Naive thymus-derived CD4-positive, alpha-beta T cell (primary cell): ENCODE data around the gene BRD3. TPM values are rescaled to one million over a fixed set of nuclear protein-coding genes. Genes with fewer than 3 reads are reported as not detected.
A peak's percentile ranks its signal among the peaks of the same experiment; 100 is the strongest.

ENCODE experiments used
- ATAC-seq: fragments of 150-1000 bp; cut with Tn5 transposase; 2 replicates; pipeline ENCODE4 v1.10.0; 2021; ENCODE audit warnings: mild to moderate bottlenecking, moderate library complexity
- CTCF ChIA-PET: fragments of 350-600 bp; sonication (Branson Sonifier 250); formaldehyde crosslinking; loops from one replicate; lab custom pipeline; 2021; ENCODE audit warnings: antibody characterized with exemption; lab: Charles Lee
- POLR2A ChIA-PET: fragments of 350-600 bp; sonication (Branson Sonifier 250); formaldehyde crosslinking; loops from one replicate; lab custom pipeline; 2021; ENCODE audit warnings: antibody characterized with exemption, inconsistent platforms; lab: Charles Lee
- DNase-seq, 9 donors: peaks; one replicate each; pipeline versions ENCODE4 v3.0.0 to v3.0.0-alpha.2; 2020 to 2022; ENCODE audit warnings: mixed read lengths in 1 of 9
- H3K27ac ChIP-seq: one replicate; pipeline ENCODE4 v1.7.0; 2013; ENCODE audit warnings: mild to moderate bottlenecking, low read depth, low read length, moderate library complexity
- H3K27me3 ChIP-seq, 2 donors: one replicate each; pipeline ENCODE4 v1.7.0; 2013; ENCODE audit warnings: low read length in 2 of 2, mild to moderate bottlenecking in 2 of 2, moderate library complexity in 2 of 2; ENCODE audit not compliant: control insufficient read depth in 2 of 2, insufficient read depth in 2 of 2
- H3K36me3 ChIP-seq, 3 experiments: 1 replicate in 2 of 3; 2 replicates in 1 of 3; pipeline ENCODE4 v1.7.0; 2013; ENCODE audit warnings: low read length in 3 of 3, mild to moderate bottlenecking in 3 of 3, moderate library complexity in 1 of 3; ENCODE audit not compliant: insufficient read depth in 3 of 3, control insufficient read depth in 2 of 3
- H3K4me1 ChIP-seq, 2 donors: one replicate each; pipeline ENCODE4 v1.7.0; 2013; ENCODE audit warnings: low read length in 2 of 2, mild to moderate bottlenecking in 2 of 2, moderate library complexity in 1 of 2; ENCODE audit not compliant: control insufficient read depth in 2 of 2, insufficient read depth in 2 of 2
- H3K4me3 ChIP-seq: 2 replicates; pipeline ENCODE4 v1.7.0; 2013; ENCODE audit warnings: mild to moderate bottlenecking, low read length
- H3K9me3 ChIP-seq, 3 experiments: 1 replicate in 2 of 3; 2 replicates in 1 of 3; pipeline ENCODE4 v1.7.0; 2013; ENCODE audit warnings: low read length in 3 of 3; ENCODE audit not compliant: control insufficient read depth in 2 of 3
- H3K27ac Mint-ChIP-seq, 9 donors: one replicate each; pipeline ENCODE4 v1.8.0; 2020 to 2022; ENCODE audit warnings: mixed read lengths in 9 of 9, mild to moderate bottlenecking in 8 of 9, moderate library complexity in 5 of 9, inconsistent platforms in 2 of 9
- H3K27me3 Mint-ChIP-seq, 5 donors: one replicate each; pipeline ENCODE4 v1.8.0; 2021 to 2022; ENCODE audit warnings: mixed read lengths in 5 of 5, mild to moderate bottlenecking in 1 of 5
- H3K36me3 Mint-ChIP-seq, 5 donors: one replicate each; pipeline ENCODE4 v1.8.0; 2020 to 2022; ENCODE audit warnings: mixed read lengths in 5 of 5, mild to moderate bottlenecking in 3 of 5, inconsistent platforms in 1 of 5
- H3K4me1 Mint-ChIP-seq, 7 donors: one replicate each; pipeline ENCODE4 v1.8.0; 2020 to 2022; ENCODE audit warnings: mixed read lengths in 7 of 7, mild to moderate bottlenecking in 3 of 7, inconsistent platforms in 1 of 7
- H3K4me3 Mint-ChIP-seq, 10 donors: one replicate each; pipeline ENCODE4 v1.8.0; 2020 to 2022; ENCODE audit warnings: mild to moderate bottlenecking in 10 of 10, mixed read lengths in 10 of 10, moderate library complexity in 6 of 10, inconsistent platforms in 2 of 10
- H3K9me3 Mint-ChIP-seq, 11 donors: one replicate each; pipeline ENCODE4 v1.8.0; 2020 to 2022; ENCODE audit warnings: mixed read lengths in 11 of 11, mild to moderate bottlenecking in 4 of 11, inconsistent platforms in 1 of 11, moderate library complexity in 1 of 11
- intact Hi-C, 2 donors: fragments of 100-400 bp; cut with micrococcal nuclease; formaldehyde crosslinking; loops; one replicate each; pipeline ENCODE4 v1.15.1; 2023
- polyA plus RNA-seq, 2 donors: library from polyadenylated mRNA; unstranded; fragments of 300-500 nt; fragmentation: Illumina TruSeq; gene quantifications; one replicate each; pipeline ENCODE4 v1.2.3, GENCODE V29; 2021
- total RNA-seq, 6 experiments: library from RNA in 5 of 6; stranded (reverse) in 5 of 6; gene quantifications; 1 replicate in 5 of 6; 2 replicates in 1 of 6; pipeline ENCODE4 v1.2.3 and lab custom pipeline; 2021 to 2026

BRD3 gene
- total and polyA plus RNA-seq, 7 experiments from 2014 or later = 12.4 to 49.7 (median 36.4) TPM

DNA sequence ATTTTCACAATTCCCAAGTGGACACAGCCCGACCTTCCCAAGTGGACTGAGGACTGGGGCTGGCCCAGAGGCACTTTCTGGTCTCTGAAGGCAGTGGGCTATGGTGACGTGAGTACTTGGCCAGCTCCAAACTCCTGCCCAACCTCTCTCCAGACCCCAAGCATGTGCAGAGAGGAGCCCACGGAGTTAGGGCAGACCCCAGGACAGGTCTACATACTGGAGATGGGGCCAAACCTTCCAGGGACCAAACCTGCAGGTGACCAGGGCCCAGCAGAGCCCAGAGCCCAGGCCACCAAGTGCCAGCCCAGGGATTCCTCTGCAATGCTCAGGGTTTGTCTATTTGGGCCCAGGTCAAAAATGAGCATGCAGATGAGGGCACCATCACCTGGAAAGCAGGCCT, 15.3 kb downstream of the BRD3 start:
- H3K4me1 Mint-ChIP-seq = peaks cover 0 to 15% (median 8%) of the 10 kb centered on the region in 7 donors
- H3K9me3 Mint-ChIP-seq = no peaks in the 10 kb centered on the region
- POLR2A ChIA-PET = no interaction called here
- Histone ChIP-seq H3K4me3 (no peak overlapping the region), H3K27ac (no peak overlapping the region), H3K27me3 (no peaks in the 10 kb centered on the region), H3K36me3 (peaks cover 0 to 73% (median 11%) of the 10 kb centered on the region in 3 experiments), H3K4me1 (no peaks in the 10 kb centered on the region), H3K9me3 (no peaks in the 10 kb centered on the region)
- H3K27me3 Mint-ChIP-seq = no peaks in the 10 kb centered on the region
- DNase-seq (no peak), ATAC-seq (no peak)
- H3K36me3 Mint-ChIP-seq = peaks cover 0 to 26% (median 3%) of the 10 kb centered on the region in 5 donors
- CTCF ChIA-PET = no interaction called here
- no peak overlapping the region for H3K27ac Mint-ChIP-seq
- intact Hi-C loops = no loop called here
- no peak overlapping the region for H3K4me3 Mint-ChIP-seq

DNA sequence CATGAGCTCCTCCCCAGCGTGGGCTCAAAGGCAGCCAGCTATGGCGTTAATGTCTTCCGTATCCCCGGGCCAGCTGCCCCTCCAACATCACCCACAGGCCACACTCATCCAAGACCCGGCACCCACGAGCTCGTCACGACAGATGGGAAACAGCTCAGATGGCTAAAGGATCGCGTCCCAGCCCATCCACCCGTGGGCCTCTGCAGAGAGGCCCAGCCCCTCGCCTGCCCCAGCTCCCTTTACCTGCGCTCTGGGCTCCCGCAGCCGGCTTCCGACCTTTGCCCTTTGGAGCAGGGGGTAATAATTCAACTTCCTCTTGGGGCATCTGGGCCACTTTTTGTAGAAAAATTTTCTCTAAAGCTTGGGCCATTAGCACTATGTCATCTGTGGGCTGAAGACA, 16.5 kb downstream of the BRD3 start:
- Mint-ChIP-seq H3K36me3 (peaks cover 0 to 26% (median 3%) of the 10 kb centered on the region in 5 donors), H3K4me3 (no peak overlapping the region), H3K9me3 (no peaks in the 10 kb centered on the region), H3K4me1 (peaks cover 0 to 6% (median 0%) of the 10 kb centered on the region in 7 donors), H3K27me3 (no peaks in the 10 kb centered on the region), H3K27ac (no peak overlapping the region)
- no peaks in the 10 kb centered on the region for H3K4me1 ChIP-seq
- ATAC-seq (no peak), DNase-seq (no peak)
- no peak overlapping the region for H3K4me3 ChIP-seq
- no peaks in the 10 kb centered on the region for H3K27me3 ChIP-seq
- intact Hi-C loops = no loop called here
- ChIA-PET POLR2A (interaction anchor here (1.7 kb wide), 1 partner anchor 16 kb away, joined by 3 read pairs; no protein-coding TSS in a partner anchor), CTCF (no interaction called here)
- no peaks in the 10 kb centered on the region for H3K9me3 ChIP-seq
- H3K36me3 ChIP-seq = peaks cover 0 to 79% (median 11%) of the 10 kb centered on the region in 3 experiments
- no peak overlapping the region for H3K27ac ChIP-seq

DNA sequence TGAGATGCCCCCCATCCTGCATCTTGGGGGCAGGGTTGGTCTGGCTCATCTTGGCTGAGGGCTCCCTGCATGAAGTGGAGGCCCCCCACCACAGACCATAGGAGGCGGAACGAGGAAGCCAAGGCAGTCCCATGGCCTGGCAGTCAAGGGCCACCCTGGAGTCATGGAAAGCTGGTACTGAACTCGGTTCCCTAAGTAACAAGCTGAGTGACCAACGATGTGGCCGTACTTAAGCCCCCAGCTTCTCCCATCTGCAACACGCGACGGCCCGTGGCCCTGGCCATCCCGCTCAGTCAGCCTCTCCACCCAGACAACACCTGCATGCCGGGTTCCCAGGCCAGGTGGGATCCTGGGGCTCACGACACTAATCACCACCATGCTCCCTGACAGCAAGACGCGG, 17.1 kb downstream of the BRD3 start:
- Mint-ChIP-seq H3K4me3 (no peak overlapping the region), H3K4me1 (peaks cover 0 to 2% (median 0%) of the 10 kb centered on the region in 7 donors), H3K27me3 (no peaks in the 10 kb centered on the region), H3K9me3 (no peaks in the 10 kb centered on the region), H3K27ac (peak overlapping the region in 2 of 9 donors; percentile 25 to 28), H3K36me3 (peaks cover 0 to 26% (median 3%) of the 10 kb centered on the region in 5 donors)
- H3K36me3 ChIP-seq = peaks cover 0 to 85% (median 11%) of the 10 kb centered on the region in 3 experiments
- no peaks in the 10 kb centered on the region for H3K9me3 ChIP-seq
- DNase-seq (no peak), ATAC-seq (no peak)
- intact Hi-C loops = no loop called here
- no peak overlapping the region for H3K27ac ChIP-seq
- ChIA-PET CTCF (no interaction called here), POLR2A (interaction anchor here (1.7 kb wide), 1 partner anchor 16 kb away, joined by 3 read pairs; no protein-coding TSS in a partner anchor)
- no peak overlapping the region for H3K4me3 ChIP-seq
- no peaks in the 10 kb centered on the region for H3K4me1 ChIP-seq
- H3K27me3 ChIP-seq = no peaks in the 10 kb centered on the region

DNA sequence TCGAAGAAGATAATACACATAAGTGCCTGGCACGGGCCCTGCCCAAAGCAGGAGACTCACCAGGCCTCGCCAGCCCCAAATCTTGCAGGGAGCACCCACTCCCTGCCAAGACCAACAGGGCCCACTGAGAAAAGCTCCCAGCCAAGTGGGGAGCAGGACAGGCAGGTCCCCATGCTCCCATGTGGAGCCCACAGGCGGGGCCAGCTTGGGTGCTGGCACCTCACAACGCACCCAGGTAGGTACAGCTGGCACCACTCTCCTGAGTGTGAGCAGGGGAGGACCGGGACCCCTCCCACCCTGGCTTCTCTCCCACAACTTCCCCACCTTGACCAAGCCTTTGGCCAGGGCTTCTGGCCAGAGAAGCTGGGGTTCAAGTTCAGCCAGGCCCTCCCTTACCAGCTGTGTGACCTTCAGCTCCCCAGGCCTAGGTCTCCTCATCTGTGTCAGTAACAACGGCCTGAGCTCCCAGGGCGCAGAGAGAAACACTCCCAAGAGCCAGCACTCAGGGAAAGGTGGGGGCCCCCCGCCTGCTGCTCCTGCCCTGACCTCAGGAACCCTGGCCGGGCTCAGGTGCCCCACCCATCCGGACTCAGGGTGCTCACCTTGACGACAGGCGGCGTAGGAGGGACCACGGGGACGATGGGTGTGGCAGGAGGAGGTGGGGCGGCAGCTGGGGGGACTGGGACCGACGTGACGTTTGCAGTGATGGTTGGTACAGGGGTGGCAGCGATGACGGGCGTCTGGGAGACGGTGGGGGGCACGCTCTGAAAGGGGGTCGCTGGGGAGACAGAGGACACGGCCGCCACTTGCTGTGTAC, 17.8 kb downstream of the BRD3 start:
- Histone ChIP-seq H3K4me3 (no peak overlapping the region), H3K9me3 (no peaks in the 10 kb centered on the region), H3K4me1 (no peaks in the 10 kb centered on the region), H3K36me3 (peaks cover 0 to 92% (median 11%) of the 10 kb centered on the region in 3 experiments), H3K27ac (no peak overlapping the region), H3K27me3 (no peaks in the 10 kb centered on the region)
- H3K4me1 Mint-ChIP-seq = peaks cover 0 to 1% (median 0%) of the 10 kb centered on the region in 7 donors
- intact Hi-C loops = no loop called here
- no peak for ATAC-seq
- no peak overlapping the region for H3K27ac Mint-ChIP-seq
- peaks cover 0 to 26% (median 3%) of the 10 kb centered on the region in 5 donors for H3K36me3 Mint-ChIP-seq
- ChIA-PET POLR2A (interaction anchor here (1.7 kb wide), 1 partner anchor 17 kb away, joined by 3 read pairs; no protein-coding TSS in a partner anchor), CTCF (no interaction called here)
- H3K4me3 Mint-ChIP-seq = no peak overlapping the region
- H3K9me3 Mint-ChIP-seq = no peaks in the 10 kb centered on the region
- DNase-seq = no peak
- H3K27me3 Mint-ChIP-seq = no peaks in the 10 kb centered on the region

GRCh38 chr9:134049236-134049635, 18.6 kb downstream of the BRD3 start:
- H3K36me3 ChIP-seq = peaks cover 0 to 99% (median 11%) of the 10 kb centered on the region in 3 experiments
- ChIA-PET CTCF (no interaction called here), POLR2A (no interaction called here)
- H3K4me3 Mint-ChIP-seq = no peak overlapping the region
- ATAC-seq = no peak
- no peak overlapping the region for H3K27ac ChIP-seq
- no peak overlapping the region for H3K4me3 ChIP-seq
- no peaks in the 10 kb centered on the region for H3K4me1 ChIP-seq
- no peaks in the 10 kb centered on the region for H3K27me3 Mint-ChIP-seq
- no peaks in the 10 kb centered on the region for H3K27me3 ChIP-seq
- no peaks in the 10 kb centered on the region for H3K9me3 Mint-ChIP-seq
- peaks cover 0 to 32% (median 3%) of the 10 kb centered on the region in 5 donors for H3K36me3 Mint-ChIP-seq
- H3K27ac Mint-ChIP-seq = no peak overlapping the region
- intact Hi-C loops = no loop called here
- peaks cover 0 to 1% (median 0%) of the 10 kb centered on the region in 7 donors for H3K4me1 Mint-ChIP-seq
- DNase-seq = no peak
- no peaks in the 10 kb centered on the region for H3K9me3 ChIP-seq

DNA sequence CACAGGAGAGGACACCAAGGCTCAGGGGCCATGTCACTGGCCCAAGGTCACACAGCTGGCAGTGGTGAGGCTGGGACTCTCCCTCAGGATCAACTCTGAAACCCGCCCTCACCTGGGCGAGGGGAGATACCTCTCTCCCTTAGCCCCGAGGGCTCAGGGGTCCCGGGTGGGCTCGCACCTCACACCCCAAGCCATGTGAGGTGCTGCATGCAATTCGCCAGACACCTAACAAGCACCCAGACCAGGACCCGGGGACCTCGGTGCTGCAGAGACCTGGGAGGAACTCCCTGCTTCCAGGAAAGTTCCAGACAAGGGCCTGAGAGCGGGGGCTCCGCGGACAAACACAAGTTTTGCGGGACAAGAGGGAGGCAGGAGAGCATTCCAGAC, 19.3 kb downstream of the BRD3 start:
- CTCF ChIA-PET = no interaction called here
- ATAC-seq = no peak
- Mint-ChIP-seq H3K27ac (no peak overlapping the region), H3K4me1 (no peaks in the 10 kb centered on the region), H3K36me3 (peaks cover 0 to 35% (median 3%) of the 10 kb centered on the region in 5 donors), H3K4me3 (no peak overlapping the region), H3K9me3 (no peaks in the 10 kb centered on the region), H3K27me3 (no peaks in the 10 kb centered on the region)
- Histone ChIP-seq H3K4me1 (no peaks in the 10 kb centered on the region), H3K4me3 (no peak overlapping the region), H3K27ac (no peak overlapping the region), H3K9me3 (no peaks in the 10 kb centered on the region), H3K27me3 (no peaks in the 10 kb centered on the region), H3K36me3 (peaks cover 0 to 99% (median 14%) of the 10 kb centered on the region in 3 experiments)
- POLR2A ChIA-PET = interaction anchor here (0.6 kb wide), 1 partner anchor 17 kb away, joined by 3 read pairs; no protein-coding TSS in a partner anchor
- intact Hi-C loops = no loop called here
- DNase-seq = no peak
